Activated naive CD4-positive, alpha-beta T cell treated with anti-CD3 and anti-CD28 coated beads for 36 hours (primary cell): ENCODE measurements around the gene ATP6V0A1. TPM values are rescaled to one million over a fixed set of nuclear protein-coding genes. Genes with fewer than 3 reads are reported as not detected.
A peak's percentile ranks its signal among the peaks of the same experiment; 100 is the strongest.
"Not testable (repeated sequence)": the region's sequence is repeated elsewhere in the genome, so short reads cannot be mapped to it uniquely, and the experiment has no call there.

ENCODE experiments used
- CTCF ChIA-PET: fragments of 350-600 bp; sonication (Branson Sonifier 250); formaldehyde crosslinking; loops from one replicate; lab custom pipeline; 2021; ENCODE audit warnings: antibody characterized with exemption; lab: Charles Lee
- DNase-seq: peaks from one replicate; pipeline ENCODE4 v3.0.0-alpha.2; 2020
- H3K27ac Mint-ChIP-seq: one replicate; pipeline ENCODE4 v1.8.0; 2021; ENCODE audit warnings: mild to moderate bottlenecking, mixed read lengths
- H3K27me3 Mint-ChIP-seq: one replicate; pipeline ENCODE4 v1.8.0; 2021; ENCODE audit warnings: low read depth, mixed read lengths
- H3K36me3 Mint-ChIP-seq: one replicate; pipeline ENCODE4 v1.8.0; 2021; ENCODE audit warnings: low read depth, mixed read lengths
- H3K4me1 Mint-ChIP-seq: one replicate; pipeline ENCODE4 v1.8.0; 2021; ENCODE audit warnings: low read depth, mixed read lengths
- H3K4me3 Mint-ChIP-seq: one replicate; pipeline ENCODE4 v1.8.0; 2021; ENCODE audit warnings: mild to moderate bottlenecking, moderate library complexity, mixed read lengths
- H3K9me3 Mint-ChIP-seq: one replicate; pipeline ENCODE4 v1.8.0; 2021; ENCODE audit warnings: mixed read lengths
- intact Hi-C: fragments of 100-400 bp; cut with micrococcal nuclease; formaldehyde crosslinking; loops from one replicate; pipeline ENCODE4 v1.15.1; 2023
- total RNA-seq, 2 experiments: library from RNA; stranded (reverse); gene quantifications; one replicate each; pipeline ENCODE4 v1.2.3, GENCODE V29; 2021

ATP6V0A1 gene
- total RNA-seq, 2 experiments from 2014 or later, result 9.9 to 10.3 TPM

- DNase-seq, result no peak
- intact Hi-C loops, result no loop called here
- Mint-ChIP-seq H3K4me1 (peaks cover 39% of the 10 kb centered on the region), H3K9me3 (no peaks in the 10 kb centered on the region), H3K27me3 (no peaks in the 10 kb centered on the region), H3K4me3 (peak overlapping the region; percentile 89), H3K36me3 (peaks cover 6% of the 10 kb centered on the region), H3K27ac (no peak overlapping the region)
- CTCF ChIA-PET, result interaction anchor here (0.8 to 1.2 kb wide), 3 partner anchors 10 to 341 kb away, joined by 3 read pairs; no protein-coding TSS in a partner anchor
Observed at GRCh38 chr17:42460371-42460770, 1.7 kb downstream of the ATP6V0A1 start.

- CTCF ChIA-PET, result interaction anchor here (0.6 to 1.8 kb wide), 4 partner anchors 9 to 361 kb away, joined by 3 to 5 read pairs (median 4); no protein-coding TSS in a partner anchor
Observed at GRCh38 chr17:42463976-42464400, 5.3 kb downstream of the ATP6V0A1 start.

GRCh38 chr17:42467889-42468288 is 9.2 kb downstream of the ATP6V0A1 start:
- DNase-seq, result no peak
- Mint-ChIP-seq H3K4me1 (no peaks in the 10 kb centered on the region), H3K36me3 (peaks cover 24% of the 10 kb centered on the region), H3K4me3 (no peak overlapping the region), H3K9me3 (no peaks in the 10 kb centered on the region), H3K27me3 (no peaks in the 10 kb centered on the region), H3K27ac (no peak overlapping the region)
- CTCF ChIA-PET, result no interaction called here
- intact Hi-C loops, result no loop called here

More at GRCh38 chr17:42463976-42464400, 5.3 kb downstream of the ATP6V0A1 start:
- Mint-ChIP-seq H3K4me1 (peaks cover 19% of the 10 kb centered on the region), H3K4me3 (no peak overlapping the region), H3K27ac (no peak overlapping the region), H3K36me3 (peaks cover 18% of the 10 kb centered on the region), H3K9me3 (no peaks in the 10 kb centered on the region), H3K27me3 (no peaks in the 10 kb centered on the region)
- intact Hi-C loops, result no loop called here
- DNase-seq, result no peak

- intact Hi-C loops, result no loop called here
- CTCF ChIA-PET, result interaction anchor here (0.8 kb wide), 1 partner anchor 9 kb away, joined by 3 read pairs; no protein-coding TSS in a partner anchor
- DNase-seq, result no peak
- no peaks in the 10 kb centered on the region for H3K27me3 Mint-ChIP-seq
- H3K4me3 Mint-ChIP-seq, result no peak overlapping the region
- H3K27ac Mint-ChIP-seq, result no peak overlapping the region
- H3K9me3 Mint-ChIP-seq, result no peaks in the 10 kb centered on the region
- peaks cover 30% of the 10 kb centered on the region for H3K36me3 Mint-ChIP-seq
- H3K4me1 Mint-ChIP-seq, result peaks cover 6% of the 10 kb centered on the region
Observed at GRCh38 chr17:42472709-42473521, 14.2 kb downstream of the ATP6V0A1 start.

- DNase-seq, result no peak
- H3K4me1 Mint-ChIP-seq, result peaks cover 6% of the 10 kb centered on the region
- H3K27me3 Mint-ChIP-seq, result no peaks in the 10 kb centered on the region
- H3K36me3 Mint-ChIP-seq, result peaks cover 38% of the 10 kb centered on the region
- no peaks in the 10 kb centered on the region for H3K9me3 Mint-ChIP-seq
- intact Hi-C loops, result no loop called here
- H3K4me3 Mint-ChIP-seq, result no peak overlapping the region
- CTCF ChIA-PET, result interaction anchor here (0.6 kb wide), 1 partner anchor 269 kb away, joined by 3 read pairs; no protein-coding TSS in a partner anchor
- no peak overlapping the region for H3K27ac Mint-ChIP-seq
Observed at GRCh38 chr17:42474276-42474675, 15.6 kb downstream of the ATP6V0A1 start.

- no peak overlapping the region for H3K27ac Mint-ChIP-seq
- CTCF ChIA-PET, result interaction anchor here (0.6 to 0.8 kb wide), 3 partner anchors 34 to 52 kb away, joined by 3 to 5 read pairs (median 4); no protein-coding TSS in a partner anchor
- no peak overlapping the region for H3K4me3 Mint-ChIP-seq
- no peaks in the 10 kb centered on the region for H3K9me3 Mint-ChIP-seq
- peaks cover 6% of the 10 kb centered on the region for H3K4me1 Mint-ChIP-seq
- no peak for DNase-seq
- peaks cover 40% of the 10 kb centered on the region for H3K36me3 Mint-ChIP-seq
- intact Hi-C loops, result no loop called here
- H3K27me3 Mint-ChIP-seq, result no peaks in the 10 kb centered on the region
Observed at GRCh38 chr17:42475121-42475520, 16.4 kb downstream of the ATP6V0A1 start.

- no peaks in the 10 kb centered on the region for H3K9me3 Mint-ChIP-seq
- CTCF ChIA-PET, result interaction anchor here (0.7 kb wide), 1 partner anchor 51 kb away, joined by 3 read pairs; no protein-coding TSS in a partner anchor
- no peak overlapping the region for H3K4me3 Mint-ChIP-seq
- H3K27ac Mint-ChIP-seq, result no peak overlapping the region
- DNase-seq, result no peak
- intact Hi-C loops, result no loop called here
- H3K27me3 Mint-ChIP-seq, result no peaks in the 10 kb centered on the region
- peaks cover 36% of the 10 kb centered on the region for H3K36me3 Mint-ChIP-seq
- H3K4me1 Mint-ChIP-seq, result peaks cover 6% of the 10 kb centered on the region
Observed at GRCh38 chr17:42475835-42476234, 17.2 kb downstream of the ATP6V0A1 start.

- Mint-ChIP-seq H3K27me3 (no peaks in the 10 kb centered on the region), H3K9me3 (no peaks in the 10 kb centered on the region), H3K36me3 (peaks cover 34% of the 10 kb centered on the region), H3K4me3 (no peak overlapping the region), H3K4me1 (peaks cover 6% of the 10 kb centered on the region), H3K27ac (no peak overlapping the region)
- CTCF ChIA-PET, result interaction anchor here (0.8 kb wide), 1 partner anchor 51 kb away, joined by 3 read pairs; no protein-coding TSS in a partner anchor
- intact Hi-C loops, result no loop called here
- DNase-seq, result no peak
Observed at GRCh38 chr17:42476411-42476810, 17.7 kb downstream of the ATP6V0A1 start.

GRCh38 chr17:42477173-42477572 is 18.5 kb downstream of the ATP6V0A1 start:
- Mint-ChIP-seq H3K4me3 (no peak overlapping the region), H3K27ac (no peak overlapping the region), H3K9me3 (no peaks in the 10 kb centered on the region), H3K27me3 (no peaks in the 10 kb centered on the region), H3K4me1 (peaks cover 6% of the 10 kb centered on the region), H3K36me3 (peaks cover 34% of the 10 kb centered on the region)
- CTCF ChIA-PET, result interaction anchor here (0.8 kb wide), 1 partner anchor 50 kb away, joined by 3 read pairs; no protein-coding TSS in a partner anchor
- DNase-seq, result no peak
- intact Hi-C loops, result no loop called here

- H3K4me1 Mint-ChIP-seq, H3K9me3 Mint-ChIP-seq, H3K27me3 Mint-ChIP-seq, H3K27ac Mint-ChIP-seq, intact Hi-C loops, DNase-seq, CTCF ChIA-PET, H3K4me3 Mint-ChIP-seq: not testable (repeated sequence)
- H3K36me3 Mint-ChIP-seq, result peaks cover 34% of the 10 kb centered on the region
Observed at GRCh38 chr17:42477824-42478223, 19.1 kb downstream of the ATP6V0A1 start.

GRCh38 chr17:42484304-42484703 is 25.6 kb downstream of the ATP6V0A1 start:
- Mint-ChIP-seq H3K4me3 (no peak overlapping the region), H3K9me3 (no peaks in the 10 kb centered on the region), H3K4me1 (peaks cover 29% of the 10 kb centered on the region), H3K27ac (peak overlapping the region; percentile 26), H3K36me3 (peaks cover 20% of the 10 kb centered on the region), H3K27me3 (no peaks in the 10 kb centered on the region)
- intact Hi-C loops, result loop anchor here (1.0 kb wide), 1 partner anchor 25 kb away; no protein-coding TSS in a partner anchor
- DNase-seq, result peak; percentile 85
- CTCF ChIA-PET, result no interaction called here

GRCh38 chr17:42485680-42486079 is 27.0 kb downstream of the ATP6V0A1 start:
- Mint-ChIP-seq H3K9me3 (no peaks in the 10 kb centered on the region), H3K4me3 (no peak overlapping the region), H3K4me1 (peaks cover 29% of the 10 kb centered on the region), H3K36me3 (peaks cover 29% of the 10 kb centered on the region), H3K27ac (no peak overlapping the region), H3K27me3 (no peaks in the 10 kb centered on the region)
- CTCF ChIA-PET, result no interaction called here
- DNase-seq, result no peak
- intact Hi-C loops, result no loop called here
